ENCODE results near the gene TIGAR.

TIGAR gene

DNA sequence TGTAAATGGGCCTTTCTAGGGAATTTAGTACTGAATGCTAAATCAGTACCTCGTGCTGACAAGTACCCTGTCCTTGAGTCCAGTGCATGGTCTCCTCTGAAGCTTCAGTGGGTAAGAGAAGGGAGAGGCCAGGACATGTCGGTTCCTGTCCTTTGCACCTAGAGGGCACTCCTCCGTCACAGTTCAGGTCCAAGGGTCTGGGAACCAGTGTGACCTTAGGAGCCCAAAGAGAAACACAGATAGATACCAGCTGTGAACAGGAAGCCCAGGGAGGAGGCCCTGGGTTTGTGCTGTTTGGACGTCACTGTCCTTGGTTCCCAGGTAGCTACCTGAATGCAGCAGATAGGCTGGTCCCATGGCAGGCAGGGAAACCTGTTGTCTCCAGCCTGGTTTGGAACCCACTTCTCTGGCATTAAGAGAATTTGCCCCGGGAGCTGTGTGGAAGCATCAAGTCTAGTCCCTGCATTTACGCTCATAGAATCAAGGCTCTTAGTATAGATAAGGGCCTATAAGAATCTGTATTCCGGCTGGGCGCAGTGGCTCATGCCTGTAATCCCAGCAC, 62.4 kb downstream of the TIGAR start:
- DNase-seq: no peak

DNA sequence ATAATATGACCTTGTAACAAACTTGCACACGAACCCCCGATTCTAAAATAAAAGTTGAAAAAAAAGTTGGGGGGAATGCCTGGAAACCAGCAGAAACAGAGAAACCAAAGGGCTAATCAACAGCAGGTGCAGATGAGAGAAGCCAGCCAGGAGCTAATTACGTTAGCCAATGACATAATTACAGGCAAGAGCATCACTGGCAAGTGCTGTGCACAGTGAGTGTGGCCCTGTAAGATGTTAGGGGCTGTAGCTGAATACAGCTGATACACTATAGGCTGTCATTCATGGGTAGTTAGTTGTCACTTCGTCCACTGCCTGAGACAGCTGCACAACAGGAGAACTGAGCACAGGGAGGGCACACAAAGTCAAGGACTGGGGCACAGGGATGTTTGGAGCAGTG, 65.8 kb downstream of the TIGAR start:
- DNase-seq: no peak

DNA sequence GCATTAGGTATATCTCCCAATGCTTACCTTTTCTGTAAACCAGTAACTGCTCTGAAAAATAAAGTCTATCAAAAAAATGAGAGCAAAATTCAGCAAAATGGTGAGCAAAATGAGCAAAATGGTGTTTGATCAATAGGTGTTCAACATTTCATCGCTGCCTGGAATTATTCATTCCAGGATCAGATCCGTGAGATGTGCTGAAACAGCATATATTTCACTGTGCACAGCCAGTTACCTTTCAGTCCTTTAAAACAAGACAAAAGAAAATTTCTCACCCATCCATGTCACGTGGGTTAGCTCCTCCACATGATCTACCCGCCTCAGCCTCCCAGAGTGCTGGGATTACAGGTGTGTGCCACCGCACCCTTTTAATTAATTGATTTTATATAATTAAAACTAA, 66.6 kb downstream of the TIGAR start:
- DNase-seq: no peak

DNA sequence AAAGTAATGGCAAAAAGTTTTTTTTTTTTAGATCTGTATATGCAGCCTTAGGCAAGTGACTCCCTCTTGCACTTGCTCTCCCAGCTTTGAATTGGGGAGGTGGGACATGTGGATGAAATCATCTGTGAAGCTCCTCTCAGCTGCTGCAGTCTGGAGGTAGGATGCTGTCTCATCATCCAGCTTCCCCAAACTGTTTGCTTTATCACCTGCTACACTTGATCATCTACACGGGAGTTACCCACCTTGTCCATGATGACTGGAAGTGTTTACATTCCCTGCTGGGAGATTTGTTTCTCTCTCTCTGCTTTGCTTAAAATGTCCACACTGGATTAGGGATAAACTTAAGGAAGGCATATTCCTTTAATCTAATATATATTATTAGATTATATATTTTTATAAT, 67.0 kb downstream of the TIGAR start:
- DNase-seq: no peak

DNA sequence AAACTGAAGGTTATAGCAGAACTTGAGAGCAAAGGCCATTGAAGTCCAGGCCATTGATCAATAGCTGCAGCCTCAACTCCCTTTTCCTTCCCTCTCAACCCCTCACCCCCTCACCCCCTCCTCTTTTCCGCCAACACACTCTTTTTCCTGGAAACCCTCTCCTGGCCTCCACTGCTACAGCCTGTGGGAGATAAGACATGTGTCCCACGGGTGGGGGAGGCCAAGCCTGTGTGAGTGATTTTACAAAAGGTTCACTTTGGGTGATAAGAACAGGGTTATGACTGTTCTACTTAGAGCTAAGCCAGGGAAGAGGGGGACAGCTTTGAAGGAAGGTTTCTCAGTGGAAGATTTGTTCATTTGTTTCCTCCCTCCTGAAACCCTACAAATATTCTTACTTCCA, 67.6 kb downstream of the TIGAR start:
- DNase-seq: no peak

DNA sequence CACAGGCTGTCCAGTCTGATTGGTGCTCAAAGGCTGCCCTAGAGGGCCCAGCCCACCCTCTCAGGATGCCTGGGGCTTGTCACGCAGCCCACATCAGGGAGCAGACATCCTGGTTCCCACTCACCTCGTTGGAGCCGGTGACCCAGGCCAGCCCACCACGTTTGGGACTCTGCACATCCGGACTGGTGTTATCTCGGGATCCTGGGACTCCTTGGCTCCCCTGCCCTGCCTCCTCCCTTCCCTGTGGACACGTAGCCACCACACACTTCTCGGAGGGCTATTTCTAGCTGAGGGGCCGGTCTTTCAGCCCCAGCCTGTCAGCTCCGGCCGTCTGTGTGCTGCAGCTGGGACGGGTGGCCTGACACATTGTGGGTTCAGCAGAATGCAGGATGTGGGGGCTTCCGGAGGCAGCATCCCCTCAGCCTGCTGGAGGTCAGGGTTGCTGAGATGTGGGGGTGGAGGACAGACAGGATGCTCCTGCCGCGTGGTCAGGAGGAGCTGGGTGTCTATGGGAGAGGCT, 71.3 kb downstream of the TIGAR start:
- peak; percentile 30 for DNase-seq

DNA sequence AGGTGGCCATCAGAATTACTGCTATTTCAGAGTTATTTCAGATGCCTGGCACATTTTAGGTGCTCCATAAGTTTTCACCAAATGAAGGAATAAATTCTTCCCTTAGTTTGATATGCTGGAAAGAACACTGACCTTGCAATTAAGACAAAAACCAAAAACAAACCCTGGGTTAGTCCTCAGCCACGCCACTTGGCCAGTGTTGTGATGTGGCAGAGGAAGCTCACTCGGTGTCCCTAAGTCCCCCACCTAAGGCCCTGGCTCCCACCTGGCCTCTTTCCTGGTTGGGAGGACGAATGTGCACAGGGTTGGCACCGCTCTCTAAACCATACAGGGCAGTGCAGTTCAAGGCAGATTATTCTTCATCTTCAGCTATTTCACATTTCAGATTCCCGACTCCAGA, 72.2 kb downstream of the TIGAR start:
- DNase-seq: no peak

DNA sequence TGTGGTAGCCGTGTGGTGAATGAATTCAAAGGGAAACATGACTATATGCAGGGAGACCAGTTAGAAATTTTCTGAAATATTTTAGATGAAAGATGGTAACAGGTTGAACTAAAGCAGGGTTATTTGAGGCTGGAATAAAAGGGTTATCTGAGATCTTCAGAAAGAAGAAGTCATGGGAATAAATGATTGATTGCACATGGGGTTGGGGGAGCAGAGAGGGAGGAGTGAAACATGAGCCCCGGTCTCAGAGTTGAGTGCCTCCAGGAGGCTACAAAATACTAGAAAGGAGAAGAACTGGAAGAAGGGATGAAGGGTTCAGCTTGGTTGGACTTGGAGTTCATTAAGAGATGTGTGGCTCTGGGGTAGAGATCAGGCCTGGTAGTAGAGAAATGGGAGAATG, 74.8 kb downstream of the TIGAR start:
- no peak for DNase-seq

DNA sequence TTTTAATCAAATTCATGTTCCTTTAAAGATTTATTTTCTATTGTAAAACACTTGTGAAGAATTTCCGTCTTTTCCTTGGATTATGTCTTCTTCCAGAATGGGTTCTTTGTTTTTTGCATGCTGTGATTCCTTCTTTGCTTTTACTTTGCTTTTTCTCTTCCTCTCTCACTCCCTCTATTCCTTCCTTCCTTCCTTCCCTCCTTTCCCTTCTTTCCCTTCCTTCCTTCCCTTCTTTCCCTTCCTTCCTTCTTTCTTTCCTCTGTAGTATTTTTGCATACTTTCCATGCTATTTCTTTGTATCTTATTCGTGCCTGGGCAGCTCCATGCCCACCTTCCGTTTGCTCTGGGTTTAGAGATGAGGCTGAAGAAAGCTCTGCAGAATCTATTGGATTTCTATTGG, 80.1 kb downstream of the TIGAR start:
- no peak for DNase-seq

DNA sequence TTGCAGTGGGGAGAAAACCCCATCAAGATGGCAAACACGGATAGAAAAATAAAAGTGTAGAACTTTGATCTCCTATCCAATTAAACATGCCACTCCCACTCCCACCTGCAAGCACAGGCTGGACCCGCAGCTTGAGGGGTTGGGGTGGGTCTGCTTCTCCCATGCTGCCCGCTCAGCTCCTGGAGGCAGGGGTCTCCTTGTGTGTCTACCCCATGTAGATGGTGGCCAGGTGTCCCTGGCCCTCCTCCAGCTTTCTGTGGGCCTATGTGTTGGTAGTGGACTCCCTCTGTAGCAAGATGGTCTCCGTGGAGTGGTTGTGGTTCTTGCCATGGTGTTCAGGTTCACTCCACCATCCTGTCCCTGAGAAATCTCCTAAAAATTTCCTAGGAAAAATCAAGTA, 82.0 kb downstream of the TIGAR start:
- no peak for DNase-seq

All from NK-92 treated with Interleukin-12 subunit alpha and Interleukin-12 subunit beta, amount 100 ng/mL, for 24 hours (cell line).